ENCODE measurements around the gene DIPK2B. TPM values are rescaled to one million over a fixed set of nuclear protein-coding genes. Genes with fewer than 3 reads are reported as not detected.

DIPK2B gene
- total and polyA plus RNA-seq, 9 of the 15 experiments (the other 6 are each of a cell fraction or from before 2014, with no cell fraction given) = not detected

DNA sequence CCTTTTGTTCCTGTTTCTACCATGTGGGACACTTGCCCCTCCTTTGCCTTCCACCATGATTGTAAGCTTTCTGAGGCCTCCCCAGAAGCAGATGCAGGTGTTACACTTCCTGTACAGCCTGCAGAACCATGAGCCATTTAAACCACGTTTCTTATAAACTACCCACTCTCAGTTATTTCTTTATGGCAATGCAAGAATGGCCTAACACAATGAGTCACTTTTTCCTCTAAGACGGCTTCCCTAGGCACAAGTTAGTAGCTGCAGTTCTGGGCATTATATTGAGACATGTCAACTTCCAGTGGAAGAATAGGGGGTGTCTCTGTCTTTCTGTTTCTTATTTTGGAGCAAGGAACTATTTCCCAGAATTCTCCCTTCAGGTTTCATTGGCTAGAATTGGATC, 32.9 kb upstream of the DIPK2B start (continued):
- TF ChIP-seq ZFP30 (CRISPR knock-in tag; IDR thresholded peaks at IDR 0.05; ENCODE audit: borderline replicate concordance) (no peak), LARP7 (IDR thresholded peaks at IDR 0.05) (no peak)

DNA sequence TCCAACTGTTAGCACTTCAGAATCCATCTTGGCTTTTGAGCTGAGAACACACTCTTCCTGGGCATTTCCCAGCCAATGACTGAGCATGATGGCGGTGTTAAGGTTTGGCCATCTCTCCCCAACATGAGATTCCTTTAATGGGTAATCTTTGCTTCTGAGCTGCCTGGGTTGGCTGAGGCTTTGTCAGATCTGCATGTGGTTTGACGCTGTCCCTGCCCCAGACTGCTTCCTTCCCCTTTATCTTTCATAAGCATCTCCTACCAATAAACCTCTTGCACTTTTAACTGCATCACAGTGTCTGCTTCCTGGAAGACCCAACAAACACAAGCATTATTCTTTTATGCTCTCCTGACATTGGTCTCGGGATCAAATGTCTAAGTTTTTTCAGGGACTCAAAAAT, 31.5 kb upstream of the DIPK2B start:
- ChIA-PET CTCF (ENCODE audit: low intra/inter-chr PET ratio) (no interaction called here), POLR2A (no interaction called here)
- Histone ChIP-seq H3K36me3 (ENCODE audit: control insufficient read depth, insufficient read depth, low read length) (no peaks in the 10 kb centered on the region), H3K9ac (ENCODE audit: insufficient read depth in 1 of 2, low read depth in 2 of 2, low read length in 2 of 2) (no peak overlapping the region), H3K27me3 (ENCODE audit: control insufficient read depth in 2 of 2, insufficient read depth in 2 of 2, low read length in 2 of 2) (no peaks in the 10 kb centered on the region), H3K27ac (ENCODE audit: extremely low read depth, low read depth, low read length) (no peak overlapping the region), H4K20me1 (replicated peaks; ENCODE audit: control insufficient read depth, insufficient read depth, low read length) (no peaks in the 10 kb centered on the region), H2AFZ (ENCODE audit: low read depth, low read length) (no peak overlapping the region), H3K4me1 (replicated peaks in 1 of 2; ENCODE audit: control insufficient read depth in 2 of 2, insufficient read depth in 2 of 2, low read length in 2 of 2) (no peaks in the 10 kb centered on the region), H3K9me1 (ENCODE audit: control insufficient read depth, insufficient read depth, low read length) (no peaks in the 10 kb centered on the region), H3K4me2 (ENCODE audit: insufficient read depth, low read length) (no peak overlapping the region), H3K79me2 (ENCODE audit: control insufficient read depth, insufficient read depth, low read length) (no peaks in the 10 kb centered on the region), H3K9me3 (replicated peaks; ENCODE audit: control insufficient read depth, insufficient read depth, low read depth, low read length) (no peaks in the 10 kb centered on the region), H3K4me3 (no peak overlapping the region)
- in situ Hi-C loops (cut with MboI) (no loop called here), intact Hi-C loops (cut with micrococcal nuclease) (no loop called here)
- DNase-seq (ENCODE audit: extremely low read depth in 1 of 4, low spot score in 3 of 4) (no peak), FAIRE-seq (no peak), ATAC-seq (no peak)
- TF ChIP-seq MTA1 (IDR thresholded peaks at IDR 0.05; ENCODE audit: borderline replicate concordance) (no peak), SIX5 (IDR thresholded peaks at IDR 0.05; ENCODE audit: borderline replicate concordance in 1 of 2, insufficient read depth in 1 of 2, low read depth in 1 of 2, low read length in 2 of 2) (no peak), C11orf30 (IDR thresholded peaks at IDR 0.05; ENCODE audit: low read depth) (no peak), ZNF561 (CRISPR knock-in tag; conservative IDR thresholded peaks at IDR 0.05) (no peak), NFXL1 (CRISPR knock-in tag; IDR thresholded peaks at IDR 0.05) (no peak), BDP1 (IDR thresholded peaks at IDR 0.05; ENCODE audit: insufficient read depth, insufficient read length) (no peak), SMARCA4 (IDR thresholded peaks at IDR 0.05) (no peak), SPI1 (IDR thresholded peaks at IDR 0.05; ENCODE audit: borderline replicate concordance, low read depth, low read length) (no peak), ZNF274 (IDR thresholded peaks at IDR 0.05; ENCODE audit: borderline replicate concordance, low read depth, low read length) (no peak), ZNF133 (CRISPR knock-in tag; IDR thresholded peaks at IDR 0.05) (no peak), ATF1 (CRISPR knock-in tag; IDR thresholded peaks at IDR 0.05) (no peak), ATF1 (tag; IDR thresholded peaks at IDR 0.05) (no peak), HMG20A (CRISPR knock-in tag; conservative IDR thresholded peaks at IDR 0.05) (no peak), ZNF354B (CRISPR knock-in tag; IDR thresholded peaks at IDR 0.05) (no peak), MTA3 (IDR thresholded peaks at IDR 0.05; ENCODE audit: borderline replicate concordance) (no peak), ZNF232 (CRISPR knock-in tag; IDR thresholded peaks at IDR 0.05) (no peak), CSDE1 (IDR thresholded peaks at IDR 0.05) (no peak)
- TF ChIP-seq, protein P1, sequence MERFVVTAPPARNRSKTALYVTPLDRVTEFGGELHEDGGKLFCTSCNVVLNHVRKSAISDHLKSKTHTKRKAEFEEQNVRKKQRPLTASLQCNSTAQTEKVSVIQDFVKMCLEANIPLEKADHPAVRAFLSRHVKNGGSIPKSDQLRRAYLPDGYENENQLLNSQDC (CRISPR knock-in tag; IDR thresholded peaks at IDR 0.05) = no peak
- TF ChIP-seq, protein P2, sequence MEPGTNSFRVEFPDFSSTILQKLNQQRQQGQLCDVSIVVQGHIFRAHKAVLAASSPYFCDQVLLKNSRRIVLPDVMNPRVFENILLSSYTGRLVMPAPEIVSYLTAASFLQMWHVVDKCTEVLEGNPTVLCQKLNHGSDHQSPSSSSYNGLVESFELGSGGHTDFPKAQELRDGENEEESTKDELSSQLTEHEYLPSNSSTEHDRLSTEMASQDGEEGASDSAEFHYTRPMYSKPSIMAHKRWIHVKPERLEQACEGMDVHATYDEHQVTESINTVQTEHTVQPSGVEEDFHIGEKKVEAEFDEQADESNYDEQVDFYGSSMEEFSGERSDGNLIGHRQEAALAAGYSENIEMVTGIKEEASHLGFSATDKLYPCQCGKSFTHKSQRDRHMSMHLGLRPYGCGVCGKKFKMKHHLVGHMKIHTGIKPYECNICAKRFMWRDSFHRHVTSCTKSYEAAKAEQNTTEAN (CRISPR knock-in tag; IDR thresholded peaks at IDR 0.05) = no peak
- BruUV-seq (replicated peaks) = no TSS peak
- 0% methylated on average over 2 of the region's 3 CpGs for WGBS (ENCODE audit: insufficient coverage, low coverage, missing lambda C conversion rate)
